ENCODE results near the gene NPPB. TPM values are rescaled to one million over a fixed set of nuclear protein-coding genes. Genes with fewer than 3 reads are reported as not detected.
"Not testable (repeated sequence)": the region's sequence is repeated elsewhere in the genome, so short reads cannot be mapped to it uniquely, and the experiment has no call there.

NPPB gene
- total RNA-seq (2014; rRNA removed; shearing (Covaris generic); ENCODE audit: low replicate concordance), result not detected in 2 replicates

- in situ Hi-C loops (cut with HindIII; ENCODE audit: low pct_unique_long_range_greater_than_20kb, low sequenced_read_pairs), result no loop called here
- no peak for DNase-seq (ENCODE audit: low read depth)
Measured at GRCh38 chr1:11858613-11858967, at the start of gene NPPB. Gene NPPB (minus strand): TSS chr1:11858945. CDS start chr1:11858833, 112 bp downstream.

- peak; percentile 97 for DNase-seq (ENCODE audit: low read depth)
- in situ Hi-C loops (cut with HindIII; ENCODE audit: low pct_unique_long_range_greater_than_20kb, low sequenced_read_pairs), result no loop called here
Measured at GRCh38 chr1:11908095-11908675, 49.4 kb upstream of the NPPB start.

GRCh38 chr1:11907275-11908094, 48.7 kb upstream of the NPPB start:
- in situ Hi-C loops (cut with HindIII; ENCODE audit: low pct_unique_long_range_greater_than_20kb, low sequenced_read_pairs), result no loop called here
- DNase-seq (ENCODE audit: low read depth), result peak; percentile 88

GRCh38 chr1:11906870-11907269, 48.1 kb upstream of the NPPB start:
- no peak for DNase-seq (ENCODE audit: low read depth)
- in situ Hi-C loops (cut with HindIII; ENCODE audit: low pct_unique_long_range_greater_than_20kb, low sequenced_read_pairs), result no loop called here

- no peak for DNase-seq (ENCODE audit: low read depth)
- in situ Hi-C loops (cut with HindIII; ENCODE audit: low pct_unique_long_range_greater_than_20kb, low sequenced_read_pairs), result no loop called here
Measured at GRCh38 chr1:11904978-11905377, 46.2 kb upstream of the NPPB start.

GRCh38 chr1:11904156-11904555, 45.4 kb upstream of the NPPB start:
- DNase-seq (ENCODE audit: low read depth); in situ Hi-C loops (cut with HindIII; ENCODE audit: low pct_unique_long_range_greater_than_20kb, low sequenced_read_pairs): not testable (repeated sequence)

- no peak for DNase-seq (ENCODE audit: low read depth)
- in situ Hi-C loops (cut with HindIII; ENCODE audit: low pct_unique_long_range_greater_than_20kb, low sequenced_read_pairs), result no loop called here
Measured at GRCh38 chr1:11903210-11903609, 44.5 kb upstream of the NPPB start.

- in situ Hi-C loops (cut with HindIII; ENCODE audit: low pct_unique_long_range_greater_than_20kb, low sequenced_read_pairs), result not testable (repeated sequence)
- peak; percentile 72 for DNase-seq (ENCODE audit: low read depth)
Measured at GRCh38 chr1:11901446-11901845, 42.7 kb upstream of the NPPB start.

GRCh38 chr1:11898831-11899467, 40.2 kb upstream of the NPPB start:
- DNase-seq (ENCODE audit: low read depth), result no peak
- in situ Hi-C loops (cut with HindIII; ENCODE audit: low pct_unique_long_range_greater_than_20kb, low sequenced_read_pairs), result no loop called here

GRCh38 chr1:11898086-11898785, 39.5 kb upstream of the NPPB start:
- in situ Hi-C loops (cut with HindIII; ENCODE audit: low pct_unique_long_range_greater_than_20kb, low sequenced_read_pairs), result no loop called here
- no peak for DNase-seq (ENCODE audit: low read depth)

GRCh38 chr1:11894501-11894900, 35.8 kb upstream of the NPPB start:
- DNase-seq (ENCODE audit: low read depth); in situ Hi-C loops (cut with HindIII; ENCODE audit: low pct_unique_long_range_greater_than_20kb, low sequenced_read_pairs): not testable (repeated sequence)

- DNase-seq (ENCODE audit: low read depth), result peak; percentile 39
- in situ Hi-C loops (cut with HindIII; ENCODE audit: low pct_unique_long_range_greater_than_20kb, low sequenced_read_pairs), result no loop called here
Measured at GRCh38 chr1:11893907-11894251, 35.1 kb upstream of the NPPB start.

GRCh38 chr1:11891433-11892186, 32.9 kb upstream of the NPPB start:
- in situ Hi-C loops (cut with HindIII; ENCODE audit: low pct_unique_long_range_greater_than_20kb, low sequenced_read_pairs), result no loop called here
- no peak for DNase-seq (ENCODE audit: low read depth)

- in situ Hi-C loops (cut with HindIII; ENCODE audit: low pct_unique_long_range_greater_than_20kb, low sequenced_read_pairs), result no loop called here
- DNase-seq (ENCODE audit: low read depth), result no peak
Measured at GRCh38 chr1:11888877-11889208, 30.1 kb upstream of the NPPB start.

GRCh38 chr1:11888206-11888876, 29.6 kb upstream of the NPPB start:
- DNase-seq (ENCODE audit: low read depth), result no peak
- in situ Hi-C loops (cut with HindIII; ENCODE audit: low pct_unique_long_range_greater_than_20kb, low sequenced_read_pairs), result no loop called here

- in situ Hi-C loops (cut with HindIII; ENCODE audit: low pct_unique_long_range_greater_than_20kb, low sequenced_read_pairs), result no loop called here
- DNase-seq (ENCODE audit: low read depth), result no peak
Measured at GRCh38 chr1:11887666-11888007, 28.9 kb upstream of the NPPB start.

GRCh38 chr1:11886986-11887665, 28.4 kb upstream of the NPPB start:
- in situ Hi-C loops (cut with HindIII; ENCODE audit: low pct_unique_long_range_greater_than_20kb, low sequenced_read_pairs), result no loop called here
- DNase-seq (ENCODE audit: low read depth), result no peak

All from Caki2 (cell line).